Right renal cortex interstitium (tissue), 3 donors: Measurements from ENCODE around the gene AKT1. TPM values are rescaled to one million over a fixed set of nuclear protein-coding genes. Genes with fewer than 3 reads are reported as not detected.

Experiments
- DNase-seq, 3 donors: peaks; one replicate each; pipeline ENCODE4 v3.0.0-alpha.2; 2013; ENCODE audit warnings: low read depth in 3 of 3, low spot score in 2 of 3
- polyA plus RNA-seq, 3 donors: library from polyadenylated mRNA; unstranded; fragments of 120-200 nt; gene quantifications; one replicate each; pipeline ENCODE4 v1.2.1, GENCODE V29; 2013; ENCODE audit not compliant: insufficient read length in 3 of 3

AKT1 gene
- polyA plus RNA-seq, 3 donors = 103 to 107 (median 105) TPM

DNA sequence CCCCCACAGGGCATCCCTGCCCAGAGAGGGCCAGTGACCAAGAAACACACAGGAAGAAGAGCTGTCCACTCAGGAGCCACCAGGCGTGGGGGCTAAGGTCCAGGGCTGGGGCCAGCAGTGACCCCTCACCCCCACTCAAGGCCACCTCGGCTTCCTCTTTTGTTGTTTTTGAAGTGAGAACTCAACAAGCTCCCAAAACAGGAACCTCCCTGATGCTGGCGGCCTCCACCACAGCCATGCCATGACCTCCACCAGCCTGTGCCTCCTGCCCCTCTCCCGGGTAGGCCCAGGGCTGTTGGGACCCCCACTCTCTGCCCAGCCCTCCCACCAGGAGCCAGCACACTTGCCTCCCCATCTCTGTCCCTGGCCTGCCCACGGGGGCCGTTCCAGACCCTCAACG, 7.8 kb downstream of the AKT1 start:
- no peak for DNase-seq

DNA sequence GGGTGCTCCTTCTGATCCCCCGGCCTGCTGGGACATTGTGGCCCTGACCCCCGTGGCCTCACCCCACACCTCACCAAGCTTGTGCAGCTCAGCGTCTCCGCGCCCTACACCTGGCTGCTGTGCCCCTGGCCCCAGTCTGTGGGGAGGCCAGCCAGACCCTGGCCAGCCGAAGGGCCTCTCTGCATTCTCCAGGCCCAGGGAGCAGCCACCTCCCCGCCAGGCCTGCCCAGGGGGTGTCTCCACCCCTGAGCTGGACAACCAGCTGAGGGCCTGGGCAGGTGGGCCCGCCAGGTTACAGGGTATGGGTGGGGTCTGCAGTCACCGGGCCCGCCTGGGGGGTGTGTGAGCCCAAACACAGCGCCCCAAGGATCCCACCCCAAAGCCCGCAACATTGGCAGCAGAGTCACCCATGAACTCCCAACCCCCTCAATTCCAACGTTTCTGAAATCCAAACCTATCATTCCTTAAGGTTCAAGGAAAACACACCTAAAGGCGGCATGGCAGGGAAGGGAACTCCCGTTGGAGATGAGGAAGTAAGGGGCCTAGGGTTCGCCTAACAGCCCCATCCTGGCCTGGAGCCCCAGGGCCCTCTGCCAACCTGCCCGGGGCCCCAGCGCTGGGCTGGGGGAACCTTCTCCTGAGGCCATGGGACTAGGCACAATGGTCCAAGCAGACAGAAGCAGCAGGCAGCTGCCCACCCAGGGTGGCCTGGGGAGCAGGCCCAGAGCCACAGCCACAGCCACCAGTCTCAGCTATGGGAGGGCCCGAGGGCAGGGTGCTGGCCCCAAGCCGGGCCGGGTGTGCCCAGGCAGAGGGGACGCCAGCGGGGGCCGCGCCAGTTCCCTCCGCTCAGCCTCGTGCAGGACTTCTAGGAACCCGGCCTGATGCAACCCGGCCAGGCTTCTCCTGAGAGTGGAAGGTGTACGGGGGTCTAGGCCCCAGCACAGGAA, 8.5 kb downstream of the AKT1 start:
- DNase-seq = no peak

DNA sequence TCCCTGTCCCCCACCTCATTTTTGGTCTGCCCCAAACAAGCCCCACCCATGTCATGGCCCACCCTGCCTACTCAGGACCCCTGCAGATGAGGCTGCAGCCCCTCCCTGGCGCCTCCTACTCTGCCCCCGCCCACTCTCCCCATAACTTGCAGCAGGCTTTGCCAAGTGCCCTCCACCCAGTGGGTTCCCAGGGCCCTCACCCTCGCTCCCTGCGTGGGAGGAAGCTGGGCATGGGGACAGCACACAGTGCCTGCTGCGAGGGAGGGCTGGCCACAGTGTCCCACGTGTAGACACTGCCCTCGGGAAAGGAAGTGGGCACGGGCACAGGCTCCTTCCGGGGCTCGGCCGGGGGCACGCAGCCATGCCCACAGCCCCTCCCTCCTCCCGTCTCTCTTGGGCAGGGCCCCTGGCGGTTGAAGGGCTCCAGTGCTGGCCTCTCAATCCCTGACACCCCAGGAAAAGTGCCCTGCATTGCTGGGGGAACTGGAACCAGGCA, 9.4 kb downstream of the AKT1 start:
- DNase-seq = no peak

DNA sequence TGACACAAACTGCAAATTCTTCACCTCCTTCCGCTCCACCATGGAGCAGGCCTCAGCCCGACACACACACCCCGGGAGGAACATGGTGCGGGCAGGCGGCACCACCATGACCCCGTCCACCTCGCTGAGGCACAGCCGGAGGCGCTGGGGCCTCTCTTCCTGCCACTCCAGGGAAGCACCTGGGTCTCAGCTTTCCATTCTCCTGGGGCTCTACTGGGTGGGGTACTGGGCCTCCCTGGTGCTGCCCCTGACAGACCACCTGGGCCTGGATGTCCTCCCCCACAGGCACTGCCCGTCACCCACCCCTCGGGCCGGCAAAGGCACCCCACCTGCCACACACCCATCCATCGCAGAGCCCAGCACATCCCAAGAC, 9.9 kb downstream of the AKT1 start:
- DNase-seq = no peak

DNA sequence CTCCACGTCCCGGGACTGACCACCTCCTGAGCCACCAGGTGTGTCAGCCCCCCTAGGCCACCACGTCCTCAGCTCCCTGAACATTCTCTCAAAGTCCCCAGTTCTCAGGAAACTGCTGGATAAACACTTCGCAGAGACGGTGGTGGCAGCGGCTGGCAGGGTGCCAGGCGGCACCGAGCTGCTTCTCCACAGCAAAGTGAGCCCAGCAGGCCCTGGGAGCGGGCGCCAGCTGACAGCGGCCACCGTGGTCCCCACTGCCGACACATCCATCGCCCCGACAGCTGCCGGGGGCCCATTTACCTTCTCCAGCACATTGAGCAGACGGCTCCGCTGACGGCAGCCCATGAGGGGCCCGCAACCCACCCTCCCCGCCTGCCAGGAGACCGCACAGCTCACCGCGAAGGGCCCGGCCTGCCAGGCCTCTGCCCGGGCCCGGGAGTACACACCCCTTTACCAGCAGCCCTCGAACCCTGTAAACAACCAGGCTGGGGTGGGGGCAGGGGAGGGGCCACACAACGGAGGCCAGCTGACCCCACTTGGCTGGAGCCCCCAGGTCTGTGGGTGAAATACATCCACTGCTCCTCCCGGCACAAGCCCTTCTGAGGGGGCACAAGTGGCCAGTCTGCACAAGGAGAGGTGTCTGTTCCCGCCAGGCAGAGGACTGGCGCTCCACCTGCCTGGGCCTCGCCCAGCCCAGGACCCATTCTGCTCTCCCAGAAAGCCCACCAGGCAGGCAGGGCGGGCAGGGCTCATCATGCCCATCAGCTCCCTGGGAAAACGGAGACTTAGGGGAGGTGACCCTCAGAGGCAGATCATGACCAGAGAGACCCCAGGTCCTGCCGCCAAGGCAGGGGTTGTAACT, 10.5 kb downstream of the AKT1 start:
- no peak for DNase-seq

DNA sequence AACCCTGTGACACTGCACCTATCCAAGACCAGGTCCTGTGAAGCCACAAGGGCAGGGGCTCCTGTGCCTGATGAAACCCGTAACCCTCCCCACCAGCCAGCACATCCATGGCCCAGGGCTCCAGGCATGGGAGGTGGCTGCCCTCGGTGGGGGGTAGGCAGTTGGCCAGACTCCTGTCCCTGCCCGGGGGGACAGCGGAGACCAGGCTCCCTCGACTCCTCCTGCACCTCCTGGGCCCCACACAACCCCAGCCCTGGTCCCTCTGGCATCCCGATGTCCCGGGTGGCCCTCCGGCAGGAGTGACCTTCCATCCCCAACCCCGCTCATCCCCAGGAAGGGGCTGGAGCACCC, 11.4 kb downstream of the AKT1 start:
- no peak for DNase-seq

DNA sequence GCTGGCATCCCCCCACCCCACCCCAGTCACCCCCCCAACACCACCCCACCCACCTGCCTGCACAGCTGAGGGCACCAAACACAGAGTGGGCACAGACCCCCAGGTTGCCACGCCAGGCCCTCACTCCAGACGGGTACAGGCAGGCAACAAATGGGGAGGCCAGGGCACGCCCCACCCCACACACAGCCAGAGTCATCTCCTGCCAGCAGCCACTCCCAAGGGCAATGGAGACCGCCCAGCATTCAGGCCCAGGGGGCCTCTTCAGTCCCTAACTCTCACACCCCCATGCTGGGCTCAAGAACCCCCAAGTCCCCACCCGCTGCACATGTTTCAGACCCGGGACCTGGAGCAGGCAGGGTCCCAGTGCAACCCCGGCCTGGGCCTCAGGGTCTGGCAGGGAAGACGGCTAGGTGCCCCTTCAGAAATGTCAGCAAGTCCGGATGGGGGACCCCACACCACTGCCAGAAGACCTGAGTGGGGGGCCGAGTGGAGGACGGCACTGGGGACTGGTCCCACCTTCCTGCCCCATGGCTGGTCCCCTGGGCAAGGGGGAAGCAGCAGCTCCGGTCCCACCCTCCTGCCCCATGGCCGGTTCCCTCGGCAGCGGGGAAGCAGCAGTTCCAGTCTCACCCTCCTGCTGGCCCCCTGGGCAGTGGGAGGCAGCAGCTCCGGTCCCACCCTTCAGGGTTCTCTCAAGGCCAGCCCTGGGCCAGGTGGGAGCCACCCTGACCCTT, 11.9 kb downstream of the AKT1 start:
- no peak for DNase-seq

DNA sequence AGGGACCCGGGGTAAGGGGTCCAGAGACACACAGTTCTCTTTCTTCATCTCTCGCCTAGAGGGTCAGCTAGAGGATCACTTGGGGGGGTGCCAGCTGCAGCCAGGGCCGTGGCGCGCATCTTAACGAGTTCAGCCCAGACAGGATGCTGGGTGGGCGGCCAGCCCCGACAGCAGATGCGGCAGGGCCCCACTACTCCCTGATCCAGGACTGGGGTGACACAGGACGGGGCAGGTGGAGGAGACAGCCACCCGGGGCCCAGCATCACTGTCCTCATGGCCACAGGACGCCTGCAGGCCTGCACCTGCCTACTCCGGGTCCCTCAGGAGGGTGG, 12.8 kb downstream of the AKT1 start:
- no peak for DNase-seq

DNA sequence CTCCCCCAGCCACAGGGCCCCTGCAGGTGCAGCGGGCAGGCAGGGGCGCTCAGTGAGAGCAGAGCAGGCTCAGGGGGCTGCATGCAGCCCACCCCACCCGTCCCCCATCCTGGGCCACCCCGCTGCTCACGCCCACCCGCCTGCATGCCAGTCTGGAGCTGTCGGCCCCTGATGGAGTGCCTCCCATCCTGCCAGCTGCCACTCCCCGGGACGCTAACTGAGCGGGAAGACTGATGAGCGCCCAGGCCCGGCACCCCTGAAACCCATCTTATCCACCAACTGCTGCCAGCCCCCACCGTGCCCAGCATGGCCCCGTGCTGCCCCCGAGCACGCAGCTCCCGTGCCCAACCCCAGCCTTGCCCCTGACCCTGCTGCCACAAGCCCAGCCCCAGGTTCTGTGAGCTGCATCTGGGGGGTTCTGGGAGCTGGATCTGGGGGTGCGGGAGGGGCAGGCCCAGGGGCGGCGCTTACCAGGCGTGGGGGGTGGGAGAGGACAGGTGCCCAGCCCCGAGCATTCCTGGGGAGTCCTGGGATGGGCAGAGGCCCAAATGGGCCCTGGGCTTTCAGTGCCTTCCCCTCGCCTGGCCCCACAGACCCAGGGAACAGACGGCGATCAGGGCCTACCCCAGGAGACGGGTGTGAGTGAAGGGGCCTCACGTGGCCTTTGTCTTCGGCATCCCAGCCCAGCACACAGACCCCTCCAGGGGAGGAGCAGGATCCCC, 13.3 kb downstream of the AKT1 start:
- no peak for DNase-seq

DNA sequence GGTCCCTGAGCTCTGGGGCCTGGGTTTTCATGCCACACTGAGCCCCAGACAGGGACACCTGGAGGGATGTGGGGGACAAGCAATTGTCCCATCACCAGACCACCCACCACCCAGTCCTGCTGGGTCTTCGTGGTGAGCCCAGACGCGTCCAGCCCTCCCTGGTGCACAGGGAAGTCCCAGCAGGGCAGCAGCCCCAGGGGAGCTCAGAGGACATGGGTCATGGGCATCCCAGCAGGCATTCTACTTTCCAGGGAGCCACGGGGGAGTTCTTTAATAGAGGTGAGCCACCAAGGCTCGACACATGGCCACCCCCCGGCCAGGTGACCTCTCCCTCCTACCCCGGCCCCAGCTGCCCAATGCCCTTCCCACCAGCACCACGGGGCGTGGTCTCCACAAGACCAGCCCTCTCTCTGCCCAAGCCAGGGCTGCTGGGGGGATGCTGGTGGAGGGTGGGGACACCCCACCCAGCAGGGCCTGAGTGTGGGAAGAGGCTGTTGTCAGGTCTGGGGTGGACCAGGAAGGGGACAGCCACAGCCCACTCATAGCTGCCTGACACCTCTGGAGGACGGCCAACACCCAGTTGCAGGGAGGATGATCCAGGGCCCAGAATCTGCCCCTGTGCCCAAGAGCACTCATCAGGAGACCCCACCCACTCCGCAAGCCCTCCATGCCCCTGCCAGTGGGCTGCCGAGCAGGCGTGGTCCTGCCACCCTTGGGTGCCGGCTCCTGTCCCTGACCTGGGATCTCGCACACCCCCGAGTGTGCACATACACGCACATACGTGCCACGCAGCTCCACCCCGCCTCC, 14.1 kb downstream of the AKT1 start:
- no peak for DNase-seq

DNA sequence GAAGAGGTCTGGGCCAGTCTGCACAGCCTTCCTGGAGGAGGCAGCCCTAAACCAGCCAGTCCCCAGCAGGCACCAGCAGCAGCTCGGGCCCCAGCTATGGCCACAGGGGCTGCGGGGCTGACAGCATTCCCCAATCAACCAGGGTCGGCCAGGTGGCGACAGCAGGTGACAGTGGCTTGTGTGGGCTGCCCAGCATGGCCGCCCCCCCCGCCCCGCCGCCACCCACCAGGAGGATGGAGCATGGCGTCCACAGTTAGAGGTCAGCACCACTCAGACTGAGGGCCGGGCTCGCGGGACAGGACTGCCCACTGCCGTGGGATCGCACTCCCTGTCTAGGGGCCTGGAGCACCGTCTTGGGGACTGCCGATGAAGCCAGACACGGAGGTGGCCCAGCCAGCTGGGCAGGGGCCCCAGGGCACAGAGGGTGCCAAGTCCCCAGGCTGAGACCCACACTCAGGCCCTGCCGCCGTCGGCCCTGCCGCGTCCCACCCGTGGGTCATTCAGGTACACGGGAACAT, 15.0 kb downstream of the AKT1 start:
- no peak for DNase-seq

DNA sequence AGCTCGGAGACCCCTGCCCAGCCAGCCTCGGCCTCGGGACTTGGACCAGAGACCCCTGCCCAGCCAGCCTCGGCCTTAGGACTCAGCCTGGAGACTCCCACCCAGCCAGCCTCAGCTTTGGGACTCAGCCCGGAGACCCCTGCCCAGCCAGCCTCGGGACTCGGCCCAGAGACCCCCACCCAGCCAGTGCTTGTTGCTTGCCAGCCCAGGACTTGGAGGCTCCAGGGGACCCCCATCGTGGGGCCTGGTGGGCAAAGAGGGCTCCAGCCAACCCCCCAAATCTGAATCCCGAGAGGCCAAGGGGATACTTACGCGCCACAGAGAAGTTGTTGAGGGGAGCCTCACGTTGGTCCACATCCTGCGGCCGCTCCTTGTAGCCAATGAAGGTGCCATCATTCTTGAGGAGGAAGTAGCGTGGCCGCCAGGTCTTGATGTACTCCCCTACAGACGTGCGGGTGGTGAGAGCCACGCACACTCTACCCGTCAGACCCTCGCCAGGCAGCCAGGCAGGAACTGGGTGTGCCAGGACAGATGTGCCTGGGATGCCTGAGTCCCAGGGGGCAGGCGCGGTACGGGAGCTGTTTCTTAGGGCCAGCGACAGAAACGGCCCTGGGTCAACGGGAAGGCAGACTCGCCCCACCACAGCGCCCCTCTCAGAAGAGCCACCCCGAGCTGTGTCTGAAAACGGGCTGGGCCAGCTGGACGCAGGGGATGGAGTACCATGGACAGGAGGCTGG, 15.6 kb downstream of the AKT1 start:
- no peak for DNase-seq

DNA sequence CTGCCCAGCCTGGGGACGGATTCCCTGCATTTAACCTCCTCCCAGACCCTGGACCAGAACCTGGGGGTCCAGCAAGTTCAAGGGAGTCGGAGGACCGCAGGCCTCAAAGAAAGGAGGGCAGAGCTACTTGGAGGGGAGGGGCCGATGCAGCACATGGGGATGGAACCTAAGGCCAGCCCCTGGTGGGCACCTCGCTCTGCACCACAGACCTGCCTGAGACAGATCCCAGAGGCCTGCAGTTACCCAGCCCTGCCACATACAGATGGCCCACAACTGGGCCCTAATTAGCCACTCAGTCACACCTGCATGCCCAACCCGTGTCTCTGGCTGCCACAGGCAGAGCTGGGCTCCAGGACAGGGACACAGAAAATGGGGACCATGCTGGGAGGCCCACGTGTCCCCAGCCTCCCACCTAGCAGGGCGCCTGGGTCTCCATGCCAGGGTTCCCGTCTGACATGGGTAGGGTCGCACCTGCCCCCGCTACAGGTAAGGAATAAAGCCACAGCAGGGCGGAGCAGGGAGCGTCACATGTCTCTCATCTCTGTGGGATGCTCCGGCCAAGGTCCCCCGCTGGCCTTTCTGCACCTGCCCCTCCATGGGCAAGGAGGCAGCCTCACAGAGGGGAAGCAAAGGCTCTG, 16.7 kb downstream of the AKT1 start:
- DNase-seq = no peak

DNA sequence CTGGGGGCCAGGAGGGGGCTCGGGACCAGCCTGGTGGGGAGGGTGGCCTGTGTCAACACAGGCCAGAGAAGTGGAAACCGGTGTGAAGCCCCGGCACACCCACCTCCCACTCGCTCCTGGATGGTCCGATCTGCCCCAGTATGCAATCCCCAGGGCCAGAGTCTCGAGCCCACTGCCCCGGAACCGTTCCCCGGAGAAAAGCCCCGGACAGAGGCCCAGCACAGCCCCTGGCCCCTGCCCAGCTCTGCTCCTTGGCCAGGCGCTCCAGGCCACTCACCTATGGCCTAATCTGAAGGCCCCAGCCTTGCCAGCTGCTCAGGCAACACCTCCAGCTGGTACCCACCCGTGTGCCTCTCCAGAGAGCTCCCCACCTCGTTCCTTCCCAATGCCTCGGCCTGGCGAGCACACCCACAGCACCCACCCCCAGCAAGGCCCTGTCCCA, 17.7 kb downstream of the AKT1 start:
- DNase-seq = no peak

DNA sequence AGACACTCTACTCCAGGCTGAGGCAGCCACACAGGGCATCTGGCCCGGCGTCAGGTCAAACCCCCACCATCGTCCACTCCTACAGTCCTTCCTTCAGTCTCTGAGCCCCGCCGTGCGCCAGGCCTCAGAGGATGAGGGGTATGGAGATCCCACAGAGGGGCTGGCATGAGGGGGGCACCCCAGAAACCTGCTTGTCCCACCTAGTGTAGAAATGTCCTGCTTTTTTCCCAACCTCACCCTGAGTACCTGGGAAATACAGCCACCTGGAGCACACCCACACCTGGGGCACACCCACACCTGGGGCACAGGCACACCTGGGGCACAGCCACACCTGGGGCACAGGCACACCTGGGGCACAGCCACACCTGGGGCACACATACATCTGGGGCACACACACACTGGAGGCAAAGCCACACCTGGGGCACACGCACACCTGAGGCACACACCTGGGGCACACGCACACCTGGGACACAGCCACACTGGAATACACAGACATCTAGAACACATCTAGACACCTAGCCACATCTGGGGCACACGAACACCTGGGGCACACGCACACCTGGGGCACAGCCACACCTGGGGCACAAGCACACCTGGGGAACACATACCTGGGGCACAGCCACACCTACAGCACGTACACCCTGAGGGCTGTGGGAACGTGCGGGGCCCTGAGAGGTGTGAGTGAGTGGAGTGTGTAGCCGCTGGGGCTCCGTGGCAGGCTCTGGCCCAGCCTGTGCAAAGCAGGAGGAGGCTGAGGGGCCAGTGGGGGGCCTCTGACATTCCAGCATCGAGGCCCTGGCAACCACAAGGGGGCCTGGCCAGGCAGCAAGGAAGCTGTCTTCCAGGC, 18.4 kb downstream of the AKT1 start:
- DNase-seq = no peak

DNA sequence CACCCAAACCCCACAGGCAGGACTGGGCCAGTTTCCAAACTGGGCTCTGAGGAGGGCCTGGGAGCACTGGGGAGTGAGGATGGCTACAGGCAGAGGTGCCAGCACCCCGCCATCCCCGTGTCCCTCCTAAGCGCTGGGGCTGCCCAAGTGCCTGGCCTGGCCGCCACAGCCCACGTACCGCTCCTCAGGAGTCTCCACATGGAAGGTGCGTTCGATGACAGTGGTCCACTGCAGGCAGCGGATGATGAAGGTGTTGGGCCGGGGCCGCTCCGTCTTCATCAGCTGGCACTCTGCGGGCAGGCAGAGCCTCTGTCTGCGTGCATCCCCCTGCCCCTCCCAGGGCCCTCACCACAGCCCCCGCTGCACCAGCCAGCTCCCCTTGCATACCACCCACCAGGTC, 19.1 kb downstream of the AKT1 start:
- no peak for DNase-seq

DNA sequence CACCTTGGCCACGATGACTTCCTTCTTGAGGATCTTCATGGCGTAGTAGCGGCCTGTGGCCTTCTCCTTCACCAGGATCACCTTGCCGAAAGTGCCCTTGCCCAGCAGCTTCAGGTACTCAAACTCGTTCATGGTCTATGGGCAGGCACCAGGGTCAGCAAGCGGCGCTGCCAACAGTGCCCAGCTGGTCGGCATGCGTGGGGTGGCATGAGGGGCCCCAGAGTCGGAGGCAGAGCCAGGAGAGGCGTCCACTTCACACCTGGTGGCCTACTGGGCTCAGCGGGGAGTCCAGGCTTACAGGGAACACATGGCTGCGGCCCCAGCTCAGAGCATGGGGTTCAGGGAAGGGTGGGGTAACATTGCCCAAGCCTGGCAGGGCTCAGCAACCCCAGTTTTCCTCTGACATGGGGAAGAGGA, 20.5 kb downstream of the AKT1 start:
- no peak for DNase-seq
